ENCODE measurements around the gene MGAT3. TPM values are rescaled to one million over a fixed set of nuclear protein-coding genes. Genes with fewer than 3 reads are reported as not detected.
A peak's percentile ranks its signal among the peaks of the same experiment; 100 is the strongest.

MGAT3 gene
- total and polyA plus RNA-seq, 2 of the 13 experiments (the other 11 are each of a cell fraction or from before 2014, with no cell fraction given), result 0.11 to 0.15 TPM

DNA sequence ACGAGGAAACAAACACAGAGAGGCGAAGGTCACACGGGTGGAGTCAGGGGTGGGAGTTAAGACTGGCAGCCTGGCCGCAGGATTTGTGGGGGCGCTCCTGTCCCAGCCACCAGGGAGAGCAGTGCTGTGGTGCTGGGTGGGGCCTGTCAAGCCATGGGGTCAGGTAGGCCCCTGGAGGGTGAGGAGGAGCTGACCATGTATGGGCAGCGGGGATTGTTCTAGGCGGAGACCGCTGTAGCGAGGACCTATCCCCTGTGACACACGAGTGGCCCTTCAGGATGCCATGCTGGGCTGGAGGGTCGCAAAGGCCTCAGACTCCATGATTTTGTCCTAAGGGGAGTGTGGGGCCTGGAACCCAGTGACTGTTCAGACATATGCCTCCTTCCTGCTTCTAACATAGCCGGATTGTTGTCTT lies 77.3 kb downstream of the MGAT3 start (continued):
- TF ChIP-seq, protein P1, sequence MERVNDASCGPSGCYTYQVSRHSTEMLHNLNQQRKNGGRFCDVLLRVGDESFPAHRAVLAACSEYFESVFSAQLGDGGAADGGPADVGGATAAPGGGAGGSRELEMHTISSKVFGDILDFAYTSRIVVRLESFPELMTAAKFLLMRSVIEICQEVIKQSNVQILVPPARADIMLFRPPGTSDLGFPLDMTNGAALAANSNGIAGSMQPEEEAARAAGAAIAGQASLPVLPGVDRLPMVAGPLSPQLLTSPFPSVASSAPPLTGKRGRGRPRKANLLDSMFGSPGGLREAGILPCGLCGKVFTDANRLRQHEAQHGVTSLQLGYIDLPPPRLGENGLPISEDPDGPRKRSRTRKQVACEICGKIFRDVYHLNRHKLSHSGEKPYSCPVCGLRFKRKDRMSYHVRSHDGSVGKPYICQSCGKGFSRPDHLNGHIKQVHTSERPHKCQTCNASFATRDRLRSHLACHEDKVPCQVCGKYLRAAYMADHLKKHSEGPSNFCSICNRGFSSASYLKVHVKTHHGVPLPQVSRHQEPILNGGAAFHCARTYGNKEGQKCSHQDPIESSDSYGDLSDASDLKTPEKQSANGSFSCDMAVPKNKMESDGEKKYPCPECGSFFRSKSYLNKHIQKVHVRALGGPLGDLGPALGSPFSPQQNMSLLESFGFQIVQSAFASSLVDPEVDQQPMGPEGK (CRISPR knock-in tag; IDR thresholded peaks at IDR 0.05), result peak; percentile 63; the same call in 1 of the 2 replicates
- no peak for TF ChIP-seq CHCHD3 (CRISPR knock-in tag; IDR thresholded peaks at IDR 0.05)
- TF ChIP-seq ZXDC (CRISPR knock-in tag; IDR thresholded peaks at IDR 0.05), result no peak
- TF ChIP-seq ZNF292 (CRISPR knock-in tag; IDR thresholded peaks at IDR 0.05; ENCODE audit: borderline replicate concordance, low read depth), result no peak
- no peak for TF ChIP-seq SMARCC2 (IDR thresholded peaks at IDR 0.05)
- peak; percentile 27 for TF ChIP-seq TEAD3 (CRISPR knock-in tag; optimal IDR thresholded peaks at IDR 0.05; ENCODE audit: borderline replicate concordance)
- no peak for TF ChIP-seq ZNF530 (CRISPR knock-in tag; IDR thresholded peaks at IDR 0.05; ENCODE audit: low read depth)
- no peak; a peak in 1 of 4 replicates for TF ChIP-seq POLR2A (IDR thresholded peaks at IDR 0.05; ENCODE audit: insufficient read depth in 1 of 2, low read depth in 2 of 2, low read length in 2 of 2)
- no peak for TF ChIP-seq RELA (CRISPR knock-in tag; IDR thresholded peaks at IDR 0.05)
- TF ChIP-seq ZNF569 (CRISPR knock-in tag; IDR thresholded peaks at IDR 0.05; ENCODE audit: borderline replicate concordance), result no peak
- TF ChIP-seq ZFP37 (CRISPR knock-in tag; IDR thresholded peaks at IDR 0.05; ENCODE audit: borderline replicate concordance), result peak; percentile 52; the same call in 1 of the 2 replicates
- TF ChIP-seq, protein P2, sequence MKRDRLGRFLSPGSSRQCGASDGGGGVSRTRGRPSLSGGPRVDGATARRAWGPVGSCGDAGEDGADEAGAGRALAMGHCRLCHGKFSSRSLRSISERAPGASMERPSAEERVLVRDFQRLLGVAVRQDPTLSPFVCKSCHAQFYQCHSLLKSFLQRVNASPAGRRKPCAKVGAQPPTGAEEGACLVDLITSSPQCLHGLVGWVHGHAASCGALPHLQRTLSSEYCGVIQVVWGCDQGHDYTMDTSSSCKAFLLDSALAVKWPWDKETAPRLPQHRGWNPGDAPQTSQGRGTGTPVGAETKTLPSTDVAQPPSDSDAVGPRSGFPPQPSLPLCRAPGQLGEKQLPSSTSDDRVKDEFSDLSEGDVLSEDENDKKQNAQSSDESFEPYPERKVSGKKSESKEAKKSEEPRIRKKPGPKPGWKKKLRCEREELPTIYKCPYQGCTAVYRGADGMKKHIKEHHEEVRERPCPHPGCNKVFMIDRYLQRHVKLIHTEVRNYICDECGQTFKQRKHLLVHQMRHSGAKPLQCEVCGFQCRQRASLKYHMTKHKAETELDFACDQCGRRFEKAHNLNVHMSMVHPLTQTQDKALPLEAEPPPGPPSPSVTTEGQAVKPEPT (CRISPR knock-in tag; IDR thresholded peaks at IDR 0.05; ENCODE audit: low read depth), result no peak
- TF ChIP-seq HNF4G (IDR thresholded peaks at IDR 0.05; ENCODE audit: borderline replicate concordance, low read depth, low read length), result no peak
- no peak for TF ChIP-seq HNF4G (CRISPR knock-in tag; IDR thresholded peaks at IDR 0.05; ENCODE audit: borderline replicate concordance, low read depth)
- TF ChIP-seq MAF1 (CRISPR knock-in tag; IDR thresholded peaks at IDR 0.05; ENCODE audit: borderline replicate concordance), result no peak
- TF ChIP-seq, protein P3, sequence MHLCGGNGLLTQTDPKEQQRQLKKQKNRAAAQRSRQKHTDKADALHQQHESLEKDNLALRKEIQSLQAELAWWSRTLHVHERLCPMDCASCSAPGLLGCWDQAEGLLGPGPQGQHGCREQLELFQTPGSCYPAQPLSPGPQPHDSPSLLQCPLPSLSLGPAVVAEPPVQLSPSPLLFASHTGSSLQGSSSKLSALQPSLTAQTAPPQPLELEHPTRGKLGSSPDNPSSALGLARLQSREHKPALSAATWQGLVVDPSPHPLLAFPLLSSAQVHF (CRISPR knock-in tag; IDR thresholded peaks at IDR 0.05), result no peak
- no peak for TF ChIP-seq BRCA1 (CRISPR knock-in tag; IDR thresholded peaks at IDR 0.05)
- TF ChIP-seq, protein P4, sequence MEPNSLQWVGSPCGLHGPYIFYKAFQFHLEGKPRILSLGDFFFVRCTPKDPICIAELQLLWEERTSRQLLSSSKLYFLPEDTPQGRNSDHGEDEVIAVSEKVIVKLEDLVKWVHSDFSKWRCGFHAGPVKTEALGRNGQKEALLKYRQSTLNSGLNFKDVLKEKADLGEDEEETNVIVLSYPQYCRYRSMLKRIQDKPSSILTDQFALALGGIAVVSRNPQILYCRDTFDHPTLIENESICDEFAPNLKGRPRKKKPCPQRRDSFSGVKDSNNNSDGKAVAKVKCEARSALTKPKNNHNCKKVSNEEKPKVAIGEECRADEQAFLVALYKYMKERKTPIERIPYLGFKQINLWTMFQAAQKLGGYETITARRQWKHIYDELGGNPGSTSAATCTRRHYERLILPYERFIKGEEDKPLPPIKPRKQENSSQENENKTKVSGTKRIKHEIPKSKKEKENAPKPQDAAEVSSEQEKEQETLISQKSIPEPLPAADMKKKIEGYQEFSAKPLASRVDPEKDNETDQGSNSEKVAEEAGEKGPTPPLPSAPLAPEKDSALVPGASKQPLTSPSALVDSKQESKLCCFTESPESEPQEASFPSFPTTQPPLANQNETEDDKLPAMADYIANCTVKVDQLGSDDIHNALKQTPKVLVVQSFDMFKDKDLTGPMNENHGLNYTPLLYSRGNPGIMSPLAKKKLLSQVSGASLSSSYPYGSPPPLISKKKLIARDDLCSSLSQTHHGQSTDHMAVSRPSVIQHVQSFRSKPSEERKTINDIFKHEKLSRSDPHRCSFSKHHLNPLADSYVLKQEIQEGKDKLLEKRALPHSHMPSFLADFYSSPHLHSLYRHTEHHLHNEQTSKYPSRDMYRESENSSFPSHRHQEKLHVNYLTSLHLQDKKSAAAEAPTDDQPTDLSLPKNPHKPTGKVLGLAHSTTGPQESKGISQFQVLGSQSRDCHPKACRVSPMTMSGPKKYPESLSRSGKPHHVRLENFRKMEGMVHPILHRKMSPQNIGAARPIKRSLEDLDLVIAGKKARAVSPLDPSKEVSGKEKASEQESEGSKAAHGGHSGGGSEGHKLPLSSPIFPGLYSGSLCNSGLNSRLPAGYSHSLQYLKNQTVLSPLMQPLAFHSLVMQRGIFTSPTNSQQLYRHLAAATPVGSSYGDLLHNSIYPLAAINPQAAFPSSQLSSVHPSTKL (CRISPR knock-in tag; IDR thresholded peaks at IDR 0.05), result peak; percentile 45
- no peak for TF ChIP-seq SOX6 (IDR thresholded peaks at IDR 0.05)
- TF ChIP-seq SOX6 (CRISPR knock-in tag; IDR thresholded peaks at IDR 0.05), result peak; percentile 56
- no peak for TF ChIP-seq HOXA7 (CRISPR knock-in tag; IDR thresholded peaks at IDR 0.05)
